Measurements from ENCODE around the gene PPP1R15B.

DNA sequence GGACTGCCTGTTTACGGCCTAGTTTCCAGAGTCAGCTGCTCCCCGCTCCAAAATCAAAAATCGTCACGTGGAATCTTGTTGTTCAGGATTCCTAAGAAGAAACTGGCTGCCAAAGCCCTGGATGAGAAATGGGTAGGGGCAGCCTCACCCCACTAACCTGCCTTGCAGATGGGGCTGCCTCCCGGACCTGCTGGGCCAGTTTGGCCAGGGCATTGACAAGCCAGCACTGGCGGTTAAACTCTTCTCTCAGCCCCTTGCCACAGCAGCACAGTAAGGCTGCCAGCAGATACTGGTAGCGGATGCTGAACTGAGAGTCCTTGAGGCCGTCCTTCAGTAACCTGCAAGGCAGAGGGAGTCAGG, 31.6 kb upstream of the PPP1R15B start:
- TF ChIP-seq SMC3 (IDR thresholded peaks at IDR 0.05; ENCODE audit: low read depth, low read length) = no peak
- TF ChIP-seq, protein P1, sequence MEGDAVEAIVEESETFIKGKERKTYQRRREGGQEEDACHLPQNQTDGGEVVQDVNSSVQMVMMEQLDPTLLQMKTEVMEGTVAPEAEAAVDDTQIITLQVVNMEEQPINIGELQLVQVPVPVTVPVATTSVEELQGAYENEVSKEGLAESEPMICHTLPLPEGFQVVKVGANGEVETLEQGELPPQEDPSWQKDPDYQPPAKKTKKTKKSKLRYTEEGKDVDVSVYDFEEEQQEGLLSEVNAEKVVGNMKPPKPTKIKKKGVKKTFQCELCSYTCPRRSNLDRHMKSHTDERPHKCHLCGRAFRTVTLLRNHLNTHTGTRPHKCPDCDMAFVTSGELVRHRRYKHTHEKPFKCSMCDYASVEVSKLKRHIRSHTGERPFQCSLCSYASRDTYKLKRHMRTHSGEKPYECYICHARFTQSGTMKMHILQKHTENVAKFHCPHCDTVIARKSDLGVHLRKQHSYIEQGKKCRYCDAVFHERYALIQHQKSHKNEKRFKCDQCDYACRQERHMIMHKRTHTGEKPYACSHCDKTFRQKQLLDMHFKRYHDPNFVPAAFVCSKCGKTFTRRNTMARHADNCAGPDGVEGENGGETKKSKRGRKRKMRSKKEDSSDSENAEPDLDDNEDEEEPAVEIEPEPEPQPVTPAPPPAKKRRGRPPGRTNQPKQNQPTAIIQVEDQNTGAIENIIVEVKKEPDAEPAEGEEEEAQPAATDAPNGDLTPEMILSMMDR (conservative IDR thresholded peaks at IDR 0.05; ENCODE audit: low read depth, low read length) = no peak
- TF ChIP-seq CHD1 (IDR thresholded peaks at IDR 0.05; ENCODE audit: low read depth, low read length) = no peak
